TTC549 (cell line): ENCODE measurements around the gene RNF17.

ENCODE experiments used
- FAIRE-seq: peaks from 2 replicates; lab custom pipeline; 2012; peaks lifted over from hg19 to GRCh38; lab: Jason Lieb, UNC

The RNF17 gene

DNA sequence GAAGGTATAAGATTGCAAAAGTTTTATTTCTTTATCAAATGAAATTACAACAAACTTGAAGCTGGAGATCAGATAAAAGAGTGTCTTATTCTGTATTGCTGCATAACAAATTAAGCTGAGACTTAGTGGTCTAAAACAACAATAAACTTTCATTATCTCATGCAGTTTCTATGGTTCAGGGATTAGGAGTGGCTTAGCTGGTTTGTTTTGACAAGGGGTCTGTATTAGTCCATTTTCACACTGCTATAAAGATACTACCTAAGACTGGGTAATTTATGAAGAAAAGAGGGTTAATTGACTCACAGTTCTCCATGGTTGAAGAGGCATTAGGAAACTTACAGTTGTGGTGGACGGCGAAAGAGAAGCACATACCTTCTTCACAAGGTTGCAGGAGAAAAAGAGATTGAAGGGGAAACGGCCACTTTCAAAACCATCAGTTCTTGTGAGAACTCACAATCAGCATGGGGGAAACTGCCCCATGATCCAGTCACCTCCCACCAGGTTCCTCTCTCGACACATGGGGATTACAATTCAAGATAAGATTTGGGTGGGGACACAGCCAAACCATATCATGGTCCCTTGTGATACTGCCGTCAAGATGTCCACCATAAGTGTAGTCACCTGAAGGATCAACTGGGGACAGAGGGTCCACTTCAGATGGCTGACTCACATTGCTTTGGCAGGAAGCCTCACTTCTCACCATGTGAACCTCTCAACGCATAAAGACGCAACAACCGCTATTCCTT, 97.8 kb downstream of the RNF17 start:
- FAIRE-seq = no peak

DNA sequence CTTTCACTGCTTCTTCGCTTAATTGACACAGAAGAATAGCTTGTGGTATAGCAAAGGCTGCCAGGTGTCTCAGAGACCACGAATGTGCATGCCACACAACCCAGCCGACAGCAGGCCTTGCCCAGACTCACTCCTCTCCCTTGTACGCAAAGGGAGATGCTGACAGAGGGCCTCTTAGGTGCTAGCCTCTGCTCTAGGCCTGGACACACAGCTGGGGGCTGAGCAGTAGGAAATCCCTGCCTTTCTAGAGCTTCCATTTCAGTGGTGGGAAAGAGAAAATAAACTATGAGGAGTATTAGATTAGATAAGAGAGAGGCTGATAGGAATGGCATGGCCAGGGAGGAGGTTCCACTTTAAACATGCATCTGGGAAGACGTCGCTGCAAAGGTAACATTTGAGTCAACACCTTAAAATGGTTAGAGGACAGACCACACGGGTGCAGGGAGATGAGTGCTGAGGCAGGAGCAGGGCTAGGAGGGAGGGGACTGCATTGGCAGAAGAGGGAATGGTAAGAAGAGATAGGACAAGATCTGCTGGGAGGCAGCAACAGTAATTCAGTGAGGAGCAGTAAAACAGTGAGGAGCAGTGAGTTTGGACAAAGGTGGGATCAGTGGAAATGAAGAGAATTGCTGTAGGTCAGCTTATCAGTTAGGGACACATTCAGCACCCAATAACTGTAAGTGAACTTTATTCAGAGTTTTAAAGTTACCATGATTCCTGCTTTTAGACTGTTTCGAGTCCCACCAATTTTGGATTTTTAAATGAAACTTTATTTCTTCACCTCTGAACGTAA, 100.0 kb downstream of the RNF17 start:
- FAIRE-seq = no peak

DNA sequence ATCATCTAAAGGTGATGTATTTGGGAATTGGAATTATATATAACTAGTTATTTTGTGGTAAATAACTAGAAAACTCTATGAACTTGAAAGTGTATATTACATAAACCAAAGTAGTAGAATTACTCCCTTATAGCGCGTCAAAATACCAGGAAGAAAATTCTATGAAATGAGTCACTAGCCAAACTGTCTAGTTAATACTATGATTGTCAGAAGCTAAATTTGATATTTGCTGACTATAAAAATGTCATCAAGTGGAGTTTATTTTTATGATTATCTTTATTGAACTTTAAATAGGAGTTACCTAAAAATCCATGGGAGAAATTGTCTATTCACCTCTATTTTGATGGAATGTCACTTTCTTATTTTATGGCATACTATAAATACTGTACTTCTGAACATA, 100.6 kb downstream of the RNF17 start:
- no peak for FAIRE-seq

DNA sequence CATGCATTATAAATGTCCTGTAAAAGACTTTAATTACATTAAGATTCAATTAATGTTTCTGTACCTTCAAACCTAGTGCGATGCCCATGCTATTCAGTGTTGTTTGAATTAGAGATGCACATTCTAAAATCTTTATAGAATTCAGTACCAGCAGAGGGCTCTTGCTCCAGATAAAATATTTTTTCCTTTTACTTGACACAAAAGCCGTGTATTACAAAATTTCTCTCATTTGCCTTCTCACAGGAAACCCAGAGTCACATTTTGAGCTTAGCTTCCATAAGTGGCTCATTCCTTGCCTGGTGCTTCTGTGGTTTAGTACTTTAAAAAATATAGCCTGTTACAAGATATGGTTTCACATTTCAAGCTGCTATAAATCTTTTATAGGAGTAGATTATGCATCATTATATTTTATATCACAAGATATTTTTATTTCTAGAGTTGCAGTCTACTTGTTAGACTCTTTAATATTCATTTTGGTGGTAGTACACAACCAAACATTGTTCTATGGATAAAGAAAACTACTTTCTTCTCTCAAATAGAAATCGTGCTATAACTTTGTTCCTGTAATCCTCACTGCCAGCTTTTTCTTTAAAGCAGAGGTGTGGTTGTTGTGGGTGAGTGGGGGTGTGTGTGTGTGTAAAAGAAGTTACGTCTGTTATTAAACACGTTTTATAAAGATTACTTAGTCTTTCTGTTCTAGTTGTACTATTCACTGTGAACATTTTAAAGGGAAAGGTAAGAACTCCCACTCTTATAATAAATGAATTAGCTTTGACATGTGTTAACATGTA, 101.4 kb downstream of the RNF17 start:
- FAIRE-seq = no peak

DNA sequence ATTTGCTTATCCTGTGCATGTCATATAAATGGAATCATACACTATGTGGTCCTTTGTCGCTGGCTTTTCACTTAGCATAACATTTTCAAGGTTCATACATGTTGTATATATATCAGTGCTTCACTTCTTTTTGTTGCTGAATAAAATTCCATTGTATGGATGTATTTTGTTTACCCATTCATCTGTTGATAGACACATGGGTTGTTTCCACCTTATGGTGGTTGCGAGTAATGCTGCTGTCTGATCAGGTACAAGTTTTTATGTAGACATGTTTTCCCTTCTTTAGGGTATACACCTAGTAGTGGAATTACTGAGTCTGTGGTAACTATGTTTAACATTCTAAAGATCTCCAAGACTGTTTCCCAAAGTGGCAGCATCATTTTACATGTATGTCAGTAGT, 102.5 kb downstream of the RNF17 start:
- FAIRE-seq = no peak

DNA sequence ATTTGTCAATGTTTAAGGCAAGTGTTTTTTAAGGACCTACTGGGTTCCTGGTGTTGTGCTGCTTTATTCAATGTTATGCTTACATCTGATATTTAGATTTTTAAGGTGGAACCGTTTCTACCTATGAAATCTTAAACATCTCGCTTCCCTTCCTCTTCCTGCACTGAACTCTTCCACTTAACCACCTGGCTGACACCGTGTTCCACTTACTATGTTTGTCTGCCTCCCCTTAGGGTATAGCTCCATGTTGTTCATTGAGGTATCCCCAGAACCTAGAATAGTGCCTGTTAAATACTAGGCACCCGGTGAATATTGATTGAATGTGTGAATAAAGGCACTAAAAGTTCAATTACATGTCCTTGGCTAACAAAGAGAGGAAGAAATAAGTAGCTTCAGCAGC, 104.9 kb downstream of the RNF17 start:
- FAIRE-seq = no peak

DNA sequence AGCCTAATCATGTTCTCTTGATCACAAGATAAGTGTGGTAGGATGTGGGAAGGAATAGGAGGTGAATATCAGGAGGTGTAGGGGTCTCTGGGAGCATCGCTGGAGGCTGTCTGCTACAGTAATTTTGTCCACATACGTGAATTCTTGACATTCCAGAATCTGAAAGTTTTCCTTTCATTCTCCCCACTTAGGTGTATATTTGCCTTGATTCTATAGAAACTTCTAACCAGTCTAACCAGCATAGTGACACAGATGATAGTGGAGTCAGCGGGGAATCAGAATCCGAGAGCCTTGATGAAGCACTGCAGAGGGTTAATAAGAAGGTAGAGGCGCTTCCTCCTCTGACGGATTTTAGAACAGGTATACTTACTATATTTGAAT, 106.4 kb downstream of the RNF17 start:
- no peak for FAIRE-seq

DNA sequence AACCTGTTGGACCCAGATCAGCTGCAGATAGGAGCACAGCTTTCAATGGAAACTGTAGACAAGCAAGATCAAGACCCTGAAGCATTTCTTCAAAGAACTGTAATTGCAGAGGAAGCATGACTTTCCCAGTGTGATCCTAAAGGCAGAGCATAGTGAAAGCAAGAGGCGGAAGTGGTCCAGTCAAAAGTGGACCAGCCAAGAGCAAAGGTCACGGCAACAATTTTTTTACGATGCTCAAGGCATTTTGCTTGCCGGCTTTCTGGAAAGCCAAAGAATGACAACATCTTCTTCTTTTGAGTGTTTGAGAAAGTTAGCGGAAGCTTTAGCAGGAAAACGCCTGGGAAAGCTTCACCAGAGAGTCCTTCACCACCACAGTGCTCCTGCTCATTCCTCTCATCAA, 111.6 kb downstream of the RNF17 start:
- FAIRE-seq = no peak

DNA sequence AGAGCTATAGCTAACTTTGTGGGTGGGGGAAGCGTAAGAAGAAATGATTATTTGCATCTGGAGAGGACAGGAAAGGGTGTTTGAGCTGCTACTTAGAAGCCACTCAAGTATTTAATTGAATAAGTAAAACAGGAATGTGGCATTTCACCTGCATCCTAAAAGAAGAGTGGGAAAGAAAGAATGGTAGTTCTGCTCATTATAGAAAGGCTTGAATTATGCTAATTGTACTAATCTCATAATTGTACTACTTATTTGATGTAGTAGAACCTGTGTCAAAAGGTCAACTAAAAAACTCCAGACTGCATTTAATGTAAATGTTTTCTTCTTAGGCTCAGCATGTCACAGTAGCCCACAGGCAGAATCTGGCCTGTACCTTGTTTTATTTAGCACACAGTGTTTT, 113.6 kb downstream of the RNF17 start:
- no peak for FAIRE-seq

DNA sequence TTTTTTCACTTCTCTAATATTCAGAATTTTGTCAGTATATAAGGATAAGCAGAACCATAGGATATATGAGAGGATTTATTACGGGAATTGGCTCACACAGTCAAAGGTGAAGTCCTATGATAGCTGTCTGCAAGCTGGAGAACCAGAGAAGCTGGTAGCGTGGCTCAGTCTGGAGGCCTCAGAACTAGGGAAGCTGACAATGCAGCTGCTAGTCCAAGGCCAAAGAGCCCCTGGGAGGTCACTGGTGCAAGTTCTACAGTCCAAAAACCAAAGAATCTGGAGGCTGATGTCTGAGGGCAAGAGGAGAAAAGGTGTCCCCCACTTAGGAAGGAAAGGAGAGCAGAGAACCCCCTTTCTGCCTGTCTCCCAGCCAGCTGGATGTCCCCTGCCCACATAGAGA, 114.4 kb downstream of the RNF17 start:
- no peak for FAIRE-seq

DNA sequence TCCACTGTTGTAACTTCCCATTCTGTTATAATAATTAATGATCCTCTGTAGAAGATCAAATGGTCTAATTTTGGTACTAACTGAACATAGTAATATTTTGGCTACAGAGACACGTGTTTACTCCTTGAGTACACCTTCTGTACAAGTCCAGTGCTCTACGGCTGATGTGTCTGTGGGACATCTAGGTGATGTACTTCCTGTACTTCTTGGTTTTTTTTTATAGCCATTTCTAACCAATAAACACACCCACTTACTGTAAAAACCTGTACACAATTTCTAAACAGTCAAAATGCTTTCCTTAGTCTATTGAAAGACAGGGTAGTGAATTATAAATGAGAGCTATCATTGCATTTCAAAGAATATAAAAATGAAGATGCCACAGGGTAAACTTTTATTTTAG, 118.7 kb downstream of the RNF17 start:
- no peak for FAIRE-seq

DNA sequence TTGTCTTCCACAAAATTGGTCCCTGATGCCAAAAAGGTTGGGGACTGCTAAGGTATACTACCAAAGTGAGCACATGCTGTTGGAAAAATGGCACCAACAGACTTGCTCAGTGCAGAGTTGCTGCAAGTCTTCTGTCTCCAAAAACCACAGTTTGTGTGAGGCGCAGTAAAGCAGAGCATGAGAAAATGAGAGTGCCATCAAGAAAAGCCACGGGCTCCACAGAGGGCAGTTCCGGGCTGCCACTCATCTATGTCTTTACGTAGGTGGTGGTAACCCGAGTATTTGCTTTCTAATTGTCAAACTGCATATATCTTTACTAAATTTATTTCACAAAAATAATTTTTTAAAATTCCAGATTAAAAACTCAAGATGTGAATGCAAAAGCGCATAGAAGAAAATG, 123.8 kb downstream of the RNF17 start:
- no peak for FAIRE-seq

DNA sequence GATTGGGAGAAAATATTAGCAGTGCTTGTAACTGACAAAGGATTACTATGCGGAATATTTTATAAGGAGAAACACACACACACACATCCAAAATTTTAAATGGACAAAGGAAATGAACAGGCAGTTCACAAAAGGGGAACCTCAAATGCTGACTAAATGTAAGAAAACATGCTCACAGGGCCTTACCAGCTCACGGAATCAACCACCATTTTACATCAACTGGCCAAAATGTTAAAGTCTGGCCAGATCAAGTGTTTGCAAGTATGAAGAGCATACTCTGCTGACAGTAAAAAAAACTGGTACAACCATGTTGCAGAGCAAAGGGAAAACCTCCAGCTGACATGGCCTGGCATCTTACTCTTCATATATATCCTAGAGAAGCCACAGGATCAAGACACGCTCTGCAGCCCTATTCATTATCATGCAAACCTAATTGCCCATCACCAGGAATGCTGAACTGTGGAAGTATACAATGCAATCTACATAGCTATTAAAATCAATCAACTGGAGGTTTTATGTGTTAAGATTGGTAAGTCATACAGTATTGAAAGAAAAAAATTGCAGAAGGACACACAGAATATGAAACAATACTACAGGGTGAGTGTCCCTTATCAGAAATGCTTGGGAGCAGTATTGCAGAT, 124.4 kb downstream of the RNF17 start:
- no peak for FAIRE-seq

DNA sequence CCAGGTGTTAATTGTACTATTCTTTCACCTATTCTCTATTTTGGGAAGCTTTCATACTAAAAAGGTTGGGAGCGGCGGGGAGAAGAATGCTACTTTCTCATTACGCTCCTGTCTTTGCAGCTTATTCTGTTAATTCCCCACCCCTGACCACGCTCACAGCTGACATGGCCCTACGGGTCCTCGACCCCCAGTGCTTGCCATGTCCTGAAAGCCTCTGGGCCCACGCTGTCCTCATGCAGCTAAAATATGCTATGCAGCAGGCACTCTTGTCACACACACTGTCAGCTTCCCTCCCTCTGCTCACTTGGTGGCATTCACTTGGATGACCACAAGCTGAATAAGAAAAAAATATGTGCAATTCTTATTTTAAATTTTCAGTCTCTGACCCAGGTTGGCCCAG, 126.3 kb downstream of the RNF17 start:
- no peak for FAIRE-seq

DNA sequence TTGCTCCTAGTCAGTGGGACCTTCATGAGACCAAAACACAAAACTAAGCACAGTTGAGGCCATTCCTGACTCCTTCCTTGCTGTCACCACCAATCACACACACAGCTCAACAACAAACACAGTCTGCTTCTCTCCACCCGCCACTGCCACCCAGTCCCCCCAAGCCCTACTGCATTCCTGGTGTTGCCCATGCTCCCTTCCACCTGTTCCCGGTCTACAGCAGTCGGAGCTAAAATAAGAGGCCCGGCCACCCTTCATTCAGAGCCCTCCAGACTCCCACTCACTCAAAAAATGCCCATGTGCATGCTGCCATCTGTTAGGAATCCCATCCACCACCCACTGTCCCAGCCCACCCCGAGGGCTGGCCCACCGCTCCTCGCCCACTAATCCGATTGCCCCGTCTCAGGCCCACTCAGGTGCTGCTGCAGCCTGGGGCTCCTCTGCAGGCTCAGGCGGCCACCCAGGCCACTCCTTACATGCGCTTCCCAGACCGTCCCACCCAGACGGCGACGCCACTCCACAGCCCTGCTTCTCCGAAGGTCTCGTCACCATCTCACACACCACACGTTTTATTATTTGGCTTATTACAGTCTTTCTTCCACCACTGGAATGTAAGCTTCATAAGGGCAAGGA, 127.6 kb downstream of the RNF17 start:
- no peak for FAIRE-seq

DNA sequence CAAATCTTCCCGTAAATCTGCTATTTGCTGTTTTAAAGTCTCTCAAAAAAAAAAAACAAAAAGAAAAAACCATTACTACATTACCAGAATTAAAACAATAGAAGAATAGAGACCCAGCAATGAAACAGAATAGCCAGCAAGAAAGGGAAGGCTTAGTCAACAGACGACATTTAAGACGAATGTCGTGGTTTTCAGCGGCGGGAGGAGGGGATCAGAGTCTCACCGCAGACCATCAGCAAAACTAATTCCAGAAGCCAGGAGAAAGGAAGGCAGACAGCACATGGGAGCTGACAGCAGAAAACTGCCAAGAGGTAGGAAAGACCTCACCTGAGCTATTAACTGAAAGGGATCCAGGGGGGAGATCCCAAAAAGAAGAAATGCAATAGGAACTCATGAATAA, 128.9 kb downstream of the RNF17 start:
- FAIRE-seq = no peak

DNA sequence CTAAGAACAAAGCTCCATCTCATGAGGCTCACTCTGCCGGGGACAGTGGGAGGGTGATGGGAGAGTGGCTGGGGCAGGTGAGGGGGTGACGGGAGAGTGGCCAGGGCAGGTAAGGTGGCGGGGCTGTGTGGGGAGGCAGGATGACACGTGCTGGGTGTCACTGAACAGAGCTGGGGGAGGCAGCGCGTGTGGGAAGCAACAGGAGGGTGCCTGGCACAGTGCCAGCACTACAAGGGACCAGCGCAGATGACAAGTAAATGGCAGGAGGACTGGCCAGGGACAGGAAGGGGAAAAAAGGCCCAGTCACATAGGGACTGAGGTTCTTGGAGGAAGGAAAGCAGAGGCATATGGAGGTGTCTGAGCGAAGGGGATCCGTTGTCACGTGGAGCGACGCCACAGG, 129.9 kb downstream of the RNF17 start:
- FAIRE-seq = no peak

DNA sequence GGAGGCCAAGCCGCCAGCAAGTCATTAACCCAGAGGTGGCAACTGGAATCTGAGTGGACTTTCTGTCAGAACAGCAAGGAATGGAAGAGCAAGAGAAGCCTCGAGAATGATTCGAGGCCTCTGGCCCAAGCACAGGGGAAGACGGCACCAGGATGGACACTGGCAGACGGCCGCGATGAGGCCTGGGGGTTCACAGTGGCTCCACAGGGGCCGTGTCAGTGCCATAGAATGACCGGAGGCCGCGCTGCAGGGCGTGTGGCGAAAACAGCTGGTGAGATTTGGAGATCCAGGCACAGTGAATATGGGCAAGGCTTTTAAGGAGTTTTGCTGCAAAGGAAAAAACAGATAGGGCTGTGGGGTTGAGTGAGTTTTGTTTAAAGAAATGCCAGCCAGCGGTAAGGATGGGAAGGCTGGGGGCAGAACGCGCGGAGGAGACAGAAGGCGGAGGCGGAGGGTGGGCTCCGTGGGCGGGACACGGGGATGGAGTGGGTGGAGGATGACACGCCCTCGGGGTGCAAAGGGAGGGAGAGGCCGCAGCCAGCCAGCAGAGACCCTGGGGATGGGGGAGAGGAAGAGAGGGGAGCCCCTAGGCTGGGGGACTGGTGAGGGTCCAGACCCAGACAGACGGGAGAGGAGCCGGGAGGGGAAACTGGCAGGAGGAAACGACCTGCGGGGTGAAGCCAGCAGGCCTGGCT, 130.5 kb downstream of the RNF17 start:
- no peak for FAIRE-seq

DNA sequence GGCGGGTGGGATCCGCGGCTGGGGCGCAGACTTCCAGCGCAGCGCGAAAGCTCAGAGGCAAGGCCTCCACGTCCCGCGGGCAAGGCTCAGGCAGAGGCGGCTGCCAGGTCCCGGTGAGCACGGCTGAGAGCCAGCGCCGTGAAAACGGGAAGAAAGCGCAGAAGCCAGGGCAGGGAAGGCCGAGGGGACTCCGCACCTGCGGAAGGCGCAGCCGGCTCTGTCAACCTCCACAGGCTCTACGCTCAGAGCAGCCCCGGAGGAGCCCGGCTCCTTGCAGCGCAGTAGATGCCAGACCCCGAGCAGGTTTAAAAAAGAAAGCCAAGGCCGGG, 131.0 kb downstream of the RNF17 start:
- FAIRE-seq = no peak

DNA sequence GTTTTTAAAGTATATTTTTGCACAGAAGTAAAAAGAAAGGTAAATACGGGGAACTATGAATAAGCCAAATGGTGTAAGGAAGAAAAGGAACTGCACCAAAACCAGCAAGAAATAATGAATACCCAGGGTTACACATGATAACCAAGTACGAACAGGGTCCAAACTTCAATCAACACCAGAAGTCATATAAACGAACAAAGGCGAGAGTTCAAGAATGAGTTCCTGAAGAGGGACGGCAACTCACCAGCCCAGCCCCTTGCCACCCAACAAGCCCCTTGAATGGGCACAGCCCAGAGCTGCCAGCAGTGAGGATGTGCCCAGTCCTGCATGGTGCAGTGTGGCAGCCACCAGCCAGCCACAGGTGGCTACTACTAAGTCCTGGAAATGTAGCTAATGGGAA, 132.1 kb downstream of the RNF17 start:
- FAIRE-seq = no peak

DNA sequence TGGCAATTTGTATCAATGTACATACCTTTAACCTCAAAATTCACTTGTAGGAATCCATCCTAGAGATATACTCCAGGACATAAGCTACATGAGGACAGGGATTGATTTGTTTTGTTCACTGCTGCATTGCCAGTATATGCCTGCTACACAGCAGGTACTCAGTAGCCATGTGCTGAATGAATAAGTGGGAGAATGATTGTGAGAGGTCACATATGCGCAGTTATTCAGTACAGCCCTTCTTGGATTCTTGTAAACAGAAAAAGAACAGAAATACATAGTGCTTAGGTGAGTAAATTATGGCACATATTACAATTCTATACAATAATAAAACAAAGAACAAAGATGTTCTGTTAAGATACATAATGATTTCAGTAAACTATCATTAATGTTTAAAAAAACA, 133.3 kb downstream of the RNF17 start:
- FAIRE-seq = no peak

DNA sequence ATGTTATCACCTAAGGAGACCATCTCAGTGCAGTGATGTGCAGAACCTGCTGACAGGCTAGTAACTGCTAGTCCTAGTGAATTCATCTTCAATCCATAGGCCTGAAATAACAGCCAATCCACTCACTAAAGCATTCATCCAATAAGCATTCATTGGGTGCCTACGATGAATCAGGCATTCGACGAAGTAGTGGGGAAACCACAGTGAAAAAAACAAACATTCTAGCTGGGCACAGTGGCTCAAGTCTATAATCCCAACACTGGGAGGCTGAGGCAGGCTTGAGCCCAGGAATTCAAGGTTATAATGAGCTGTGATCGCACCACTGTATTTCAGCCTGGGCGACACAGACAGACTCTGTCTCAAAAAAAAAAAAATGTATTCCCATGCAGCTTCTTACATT, 135.6 kb downstream of the RNF17 start:
- FAIRE-seq = no peak
